ENCODE results near the gene NTN1. TPM values are rescaled to one million over a fixed set of nuclear protein-coding genes. Genes with fewer than 3 reads are reported as not detected.

The NTN1 gene
- total RNA-seq, 1 experiment from 2014 or later, result 1.2 TPM

DNA sequence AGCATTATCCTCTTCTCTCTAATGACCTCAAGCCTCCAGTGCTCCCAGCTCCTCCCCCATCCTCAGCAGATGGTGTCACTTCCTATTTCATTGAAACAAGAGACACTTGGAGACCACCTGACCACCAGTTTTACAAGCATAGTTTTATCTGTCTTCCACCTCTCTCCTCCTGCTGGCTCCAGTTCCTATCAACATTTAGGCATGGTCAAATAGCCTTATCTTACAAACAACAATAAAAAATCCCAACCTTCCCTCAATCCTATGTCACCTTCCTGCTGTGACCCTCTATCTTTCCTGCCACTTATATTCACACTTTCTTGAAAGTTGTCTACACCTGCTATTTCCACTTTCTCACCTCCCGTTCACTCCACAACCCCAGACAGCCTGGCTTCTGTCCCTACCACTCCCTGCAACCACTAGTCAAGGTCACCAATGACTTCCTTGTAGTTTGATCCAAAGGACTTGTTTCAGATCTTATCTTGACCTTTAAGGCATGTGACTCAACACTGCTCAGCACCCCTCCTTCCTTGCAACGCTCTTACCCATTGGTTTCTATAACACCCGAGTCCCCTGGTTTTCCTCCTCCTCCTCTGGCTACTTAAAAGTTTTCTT is 4.3 kb upstream of the NTN1 start:
- Mint-ChIP-seq H3K27ac (no peak overlapping the region), H3K4me1 (peaks cover 11 to 18% of the 10 kb centered on the region in 2 experiments), H3K4me3 (no peak overlapping the region), H3K9me3 (peaks cover 0 to 10% of the 10 kb centered on the region in 2 experiments; a peak in 2 of 5 replicates), H3K27me3 (ENCODE audit: low read depth) (peaks cover 36% of the 10 kb centered on the region), H3K36me3 (ENCODE audit: insufficient read depth in 1 of 3, low read depth in 3 of 3) (peaks cover 0 to 4% (median 0%) of the 10 kb centered on the region in 3 experiments; a peak in 2 of 7 replicates)
- Histone ChIP-seq H2BK5ac (ENCODE audit: insufficient read length, low read length) (no peak overlapping the region), H4K20me1 (ENCODE audit: control insufficient read depth, insufficient read depth, insufficient read length) (no peaks in the 10 kb centered on the region), H3K4me2 (ENCODE audit: insufficient read depth, insufficient read length, low read length) (no peak overlapping the region), H3K4ac (ENCODE audit: low read depth, low read length) (no peak overlapping the region), H2AFZ (ENCODE audit: low read length) (no peak overlapping the region), H2BK12ac (ENCODE audit: insufficient read length, low read depth, low read length) (no peak overlapping the region), H4K8ac (replicated peaks; ENCODE audit: insufficient read length, low read depth, low read length) (no peak overlapping the region), H3K27me3 (ENCODE audit: insufficient read depth, low read length) (peaks cover 27% of the 10 kb centered on the region), H3K27ac (ENCODE audit: insufficient read length, low read depth, low read length) (no peak overlapping the region), H3K23ac (ENCODE audit: insufficient read length, low read depth, low read length) (no peak overlapping the region), H3K4me1 (ENCODE audit: insufficient read depth, low read length) (peaks cover 6% of the 10 kb centered on the region; the same call in 1 of the 2 replicates), H2BK120ac (ENCODE audit: low read depth, low read length, poor library complexity, severe bottlenecking) (no peak overlapping the region), H3K9me3 (ENCODE audit: control insufficient read depth, low read depth, low read length) (no peaks in the 10 kb centered on the region), H3K23me2 (ENCODE audit: insufficient read length, low read depth, low read length, poor library complexity, severe bottlenecking) (peaks cover 12% of the 10 kb centered on the region), H3K14ac (ENCODE audit: insufficient read depth, low read length) (no peak overlapping the region), H4K5ac (ENCODE audit: insufficient read length, low read depth, low read length) (no peak overlapping the region), H3K18ac (ENCODE audit: insufficient read length, low read depth, low read length) (no peak overlapping the region), H3K9ac (ENCODE audit: extremely low read depth, insufficient read length, low read length) (no peak overlapping the region), H3T11ph (ENCODE audit: low read length) (no peak overlapping the region), H2BK15ac (ENCODE audit: low read depth, low read length) (no peak overlapping the region), H3K56ac (ENCODE audit: insufficient read length, low read depth, low read length) (no peak overlapping the region), H3K79me2 (ENCODE audit: insufficient read depth, low read length) (no peaks in the 10 kb centered on the region), H2AK5ac (ENCODE audit: insufficient read length, low read length) (no peak overlapping the region), H2BK20ac (ENCODE audit: low read depth, low read length, poor library complexity, severe bottlenecking) (no peak overlapping the region), H3K79me1 (ENCODE audit: insufficient read depth, low read depth, low read length, poor library complexity, severe bottlenecking) (no peaks in the 10 kb centered on the region), H4K91ac (ENCODE audit: insufficient read length, low read depth, low read length) (no peak overlapping the region)
- TF ChIP-seq, protein P1, sequence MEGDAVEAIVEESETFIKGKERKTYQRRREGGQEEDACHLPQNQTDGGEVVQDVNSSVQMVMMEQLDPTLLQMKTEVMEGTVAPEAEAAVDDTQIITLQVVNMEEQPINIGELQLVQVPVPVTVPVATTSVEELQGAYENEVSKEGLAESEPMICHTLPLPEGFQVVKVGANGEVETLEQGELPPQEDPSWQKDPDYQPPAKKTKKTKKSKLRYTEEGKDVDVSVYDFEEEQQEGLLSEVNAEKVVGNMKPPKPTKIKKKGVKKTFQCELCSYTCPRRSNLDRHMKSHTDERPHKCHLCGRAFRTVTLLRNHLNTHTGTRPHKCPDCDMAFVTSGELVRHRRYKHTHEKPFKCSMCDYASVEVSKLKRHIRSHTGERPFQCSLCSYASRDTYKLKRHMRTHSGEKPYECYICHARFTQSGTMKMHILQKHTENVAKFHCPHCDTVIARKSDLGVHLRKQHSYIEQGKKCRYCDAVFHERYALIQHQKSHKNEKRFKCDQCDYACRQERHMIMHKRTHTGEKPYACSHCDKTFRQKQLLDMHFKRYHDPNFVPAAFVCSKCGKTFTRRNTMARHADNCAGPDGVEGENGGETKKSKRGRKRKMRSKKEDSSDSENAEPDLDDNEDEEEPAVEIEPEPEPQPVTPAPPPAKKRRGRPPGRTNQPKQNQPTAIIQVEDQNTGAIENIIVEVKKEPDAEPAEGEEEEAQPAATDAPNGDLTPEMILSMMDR (conservative IDR thresholded peaks at IDR 0.05), result no peak
- DNase-seq, result no peak
- WGBS (ENCODE audit: extremely low coverage, insufficient read length, low lambda C conversion rate), result no CpG with 5 or more reads among the region's 3 CpGs
